ENCODE results near the gene MRPL24. TPM values are rescaled to one million over a fixed set of nuclear protein-coding genes. Genes with fewer than 3 reads are reported as not detected.

MRPL24 gene
- total RNA-seq, 2 donors from 2014 or later, result 22.6 to 35.6 TPM

DNA sequence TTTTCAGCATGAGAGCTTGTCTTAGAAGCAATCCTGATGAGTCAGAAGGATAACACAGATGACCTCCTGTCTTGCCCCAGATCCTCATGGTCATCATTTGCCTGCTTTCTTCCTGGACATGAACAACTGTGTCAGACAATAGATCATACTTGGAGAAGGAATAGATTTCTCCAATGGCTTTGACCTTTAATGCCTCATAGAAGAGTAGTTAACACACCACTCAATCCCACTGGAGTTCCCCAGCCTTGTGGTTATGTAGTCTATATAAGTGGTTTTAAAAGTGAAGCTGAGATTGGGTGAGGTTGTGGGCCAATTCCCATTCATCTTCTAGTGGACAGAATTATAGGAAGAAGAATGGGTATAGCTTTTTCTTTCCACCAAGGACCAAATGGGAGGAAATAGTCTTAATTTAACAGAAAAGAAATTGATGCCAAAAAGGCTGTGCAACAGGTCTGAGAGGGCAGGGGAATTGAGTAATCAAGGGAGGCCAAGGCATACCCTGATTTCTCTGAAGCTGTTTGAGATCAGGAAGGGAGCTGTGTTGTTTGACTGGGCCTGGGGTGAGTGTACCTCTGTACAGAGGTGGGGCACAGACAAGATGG, 40.8 kb upstream of the MRPL24 start:
- DNase-seq (ENCODE audit: low spot score), result no peak
- no peaks in the 10 kb centered on the region for H3K27me3 ChIP-seq (replicated peaks; ENCODE audit: insufficient read depth)
- ATAC-seq (ENCODE audit: insufficient number of reproducible peaks, low FRiP score, low read depth), result no peak
- TF ChIP-seq, protein P1, sequence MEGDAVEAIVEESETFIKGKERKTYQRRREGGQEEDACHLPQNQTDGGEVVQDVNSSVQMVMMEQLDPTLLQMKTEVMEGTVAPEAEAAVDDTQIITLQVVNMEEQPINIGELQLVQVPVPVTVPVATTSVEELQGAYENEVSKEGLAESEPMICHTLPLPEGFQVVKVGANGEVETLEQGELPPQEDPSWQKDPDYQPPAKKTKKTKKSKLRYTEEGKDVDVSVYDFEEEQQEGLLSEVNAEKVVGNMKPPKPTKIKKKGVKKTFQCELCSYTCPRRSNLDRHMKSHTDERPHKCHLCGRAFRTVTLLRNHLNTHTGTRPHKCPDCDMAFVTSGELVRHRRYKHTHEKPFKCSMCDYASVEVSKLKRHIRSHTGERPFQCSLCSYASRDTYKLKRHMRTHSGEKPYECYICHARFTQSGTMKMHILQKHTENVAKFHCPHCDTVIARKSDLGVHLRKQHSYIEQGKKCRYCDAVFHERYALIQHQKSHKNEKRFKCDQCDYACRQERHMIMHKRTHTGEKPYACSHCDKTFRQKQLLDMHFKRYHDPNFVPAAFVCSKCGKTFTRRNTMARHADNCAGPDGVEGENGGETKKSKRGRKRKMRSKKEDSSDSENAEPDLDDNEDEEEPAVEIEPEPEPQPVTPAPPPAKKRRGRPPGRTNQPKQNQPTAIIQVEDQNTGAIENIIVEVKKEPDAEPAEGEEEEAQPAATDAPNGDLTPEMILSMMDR (IDR thresholded peaks at IDR 0.05), result no peak
- no peak overlapping the region for H3K27ac ChIP-seq
- peaks cover 3 to 24% of the 10 kb centered on the region in 2 donors for H3K4me1 ChIP-seq (ENCODE audit: control insufficient read depth in 1 of 2, low read depth in 2 of 2)
- H3K9me3 ChIP-seq, result no peaks in the 10 kb centered on the region
- H3K36me3 ChIP-seq, result peaks cover 29% of the 10 kb centered on the region
- H3K4me3 ChIP-seq, result no peak overlapping the region

DNA sequence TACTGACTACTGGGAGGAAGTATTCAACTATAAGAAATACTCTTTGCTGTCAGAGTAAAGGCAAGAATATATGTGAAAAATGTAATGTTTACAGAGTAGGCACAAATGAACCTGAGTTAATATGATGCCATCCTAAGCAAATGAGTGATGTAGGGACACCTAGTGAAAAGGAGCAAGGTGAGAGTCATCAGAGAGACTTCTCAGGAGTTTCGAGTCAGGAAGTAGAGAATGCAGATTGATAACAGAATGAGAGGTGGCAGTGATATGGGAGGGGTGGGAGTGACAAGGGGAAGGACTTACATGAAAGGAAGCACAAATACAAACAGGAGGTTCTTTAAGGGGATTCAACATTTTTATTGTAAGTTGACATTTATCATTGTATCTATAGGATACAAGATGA, 36.7 kb upstream of the MRPL24 start:
- no peak for DNase-seq (ENCODE audit: low spot score)
- Histone ChIP-seq H3K4me1 (ENCODE audit: control insufficient read depth in 1 of 2, low read depth in 2 of 2) (peaks cover 3 to 45% of the 10 kb centered on the region in 2 donors), H3K4me3 (no peak overlapping the region)

DNA sequence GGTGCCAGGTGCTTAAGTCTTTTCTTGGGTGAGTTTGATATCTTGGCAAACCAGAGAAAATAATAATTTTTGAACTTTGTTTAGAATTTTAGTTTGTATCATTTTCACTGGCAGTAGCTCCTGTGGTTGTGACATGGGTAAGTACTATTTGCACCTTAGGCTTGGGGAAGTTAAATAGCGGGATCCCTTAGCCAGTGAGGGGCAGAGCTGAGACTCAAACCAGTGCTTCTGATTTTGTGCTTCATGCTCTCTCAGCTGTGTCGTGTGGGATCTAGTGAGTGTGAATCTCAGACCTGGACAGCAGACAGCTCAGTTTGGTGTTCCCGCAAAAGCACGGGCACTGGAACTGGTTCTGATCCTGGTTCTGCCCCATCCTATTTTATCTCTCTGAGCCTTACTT, 36.1 kb upstream of the MRPL24 start:
- Histone ChIP-seq H3K4me1 (ENCODE audit: control insufficient read depth in 1 of 2, low read depth in 2 of 2) (peaks cover 3 to 48% of the 10 kb centered on the region in 2 donors), H3K27me3 (replicated peaks; ENCODE audit: insufficient read depth) (no peaks in the 10 kb centered on the region), H3K4me3 (no peak overlapping the region), H3K27ac (no peak overlapping the region), H3K9me3 (no peaks in the 10 kb centered on the region), H3K36me3 (no peaks in the 10 kb centered on the region)
- ATAC-seq (ENCODE audit: insufficient number of reproducible peaks, low FRiP score, low read depth), result no peak
- TF ChIP-seq, protein P1 (IDR thresholded peaks at IDR 0.05), result no peak
- DNase-seq (ENCODE audit: low spot score), result no peak

More for the DNA sequence above, 36.7 kb upstream of the MRPL24 start:
- H3K9me3 ChIP-seq, result no peaks in the 10 kb centered on the region
- no peak overlapping the region for H3K27ac ChIP-seq
- no peaks in the 10 kb centered on the region for H3K27me3 ChIP-seq (replicated peaks; ENCODE audit: insufficient read depth)
- H3K36me3 ChIP-seq, result peaks cover 4% of the 10 kb centered on the region
- TF ChIP-seq, protein P1 (IDR thresholded peaks at IDR 0.05), result no peak
- ATAC-seq (ENCODE audit: insufficient number of reproducible peaks, low FRiP score, low read depth), result no peak

DNA sequence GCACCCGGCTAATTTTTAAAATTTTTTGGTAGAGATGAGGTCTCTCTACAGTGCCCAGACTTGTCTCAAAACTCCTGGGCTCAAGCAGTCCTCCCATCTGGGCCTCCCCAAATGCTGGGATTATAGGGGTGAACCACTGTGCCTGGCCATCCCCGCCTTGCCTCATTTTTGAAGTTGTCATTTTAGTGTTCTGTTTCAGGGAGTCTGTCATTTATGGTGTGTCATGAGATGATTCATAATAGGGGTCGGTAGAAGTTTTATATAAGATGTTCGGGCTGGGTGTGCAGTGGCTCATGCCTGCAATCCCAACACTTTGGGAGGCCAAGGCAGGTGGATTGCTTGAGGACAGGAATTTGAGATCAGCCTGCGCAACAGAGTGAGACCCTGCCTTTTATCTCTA, 34.9 kb upstream of the MRPL24 start:
- ATAC-seq (ENCODE audit: insufficient number of reproducible peaks, low FRiP score, low read depth) (no peak), DNase-seq (ENCODE audit: low spot score) (no peak)
- Histone ChIP-seq H3K9me3 (no peaks in the 10 kb centered on the region), H3K36me3 (no peaks in the 10 kb centered on the region), H3K4me3 (no peak overlapping the region), H3K27ac (no peak overlapping the region), H3K27me3 (replicated peaks; ENCODE audit: insufficient read depth) (no peaks in the 10 kb centered on the region), H3K4me1 (ENCODE audit: control insufficient read depth in 1 of 2, low read depth in 2 of 2) (peaks cover 4 to 46% of the 10 kb centered on the region in 2 donors)
- TF ChIP-seq, protein P1 (IDR thresholded peaks at IDR 0.05), result no peak

DNA sequence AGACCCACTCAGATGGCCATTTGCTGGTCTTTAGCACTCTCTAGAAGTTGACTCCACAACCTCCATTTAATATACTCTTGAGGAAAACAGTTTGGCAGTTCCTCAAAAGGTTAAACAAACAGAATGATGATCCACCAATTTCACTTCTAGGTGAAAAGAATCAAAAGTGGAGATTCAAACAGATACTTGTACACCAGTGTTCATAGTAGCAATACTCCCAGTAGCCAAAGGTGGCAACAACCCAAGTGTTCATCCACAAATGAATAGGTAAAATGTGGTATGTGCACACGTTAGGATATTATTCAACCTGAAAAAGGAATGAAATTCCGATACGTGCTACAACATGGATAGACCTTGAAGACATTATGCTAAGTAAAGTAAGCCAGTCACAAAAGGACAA, 32.7 kb upstream of the MRPL24 start:
- no peak overlapping the region for H3K27ac ChIP-seq
- H3K36me3 ChIP-seq, result no peaks in the 10 kb centered on the region
- no peak for DNase-seq (ENCODE audit: low spot score)
- no peaks in the 10 kb centered on the region for H3K27me3 ChIP-seq (replicated peaks; ENCODE audit: insufficient read depth)
- ATAC-seq (ENCODE audit: insufficient number of reproducible peaks, low FRiP score, low read depth), result no peak
- H3K4me1 ChIP-seq (ENCODE audit: control insufficient read depth in 1 of 2, low read depth in 2 of 2), result peaks cover 12 to 65% of the 10 kb centered on the region in 2 donors
- no peak overlapping the region for H3K4me3 ChIP-seq
- TF ChIP-seq, protein P1 (IDR thresholded peaks at IDR 0.05), result no peak
- H3K9me3 ChIP-seq, result no peaks in the 10 kb centered on the region

All from thoracic aorta (tissue), 2 donors.